Astrocyte (in vitro differentiated cells and primary cell): ENCODE measurements around the gene CAPRIN2. TPM values are rescaled to one million over a fixed set of nuclear protein-coding genes. Genes with fewer than 3 reads are reported as not detected.

Source experiments
- DNase-seq: peaks from one replicate; pipeline ENCODE4 v3.0.0-alpha.2; 2010; ENCODE audit warnings: low read depth
- FAIRE-seq: peaks from 2 replicates; lab custom pipeline; 2011; peaks lifted over from hg19 to GRCh38; lab: Jason Lieb, UNC
- H2AFZ ChIP-seq: 2 replicates; pipeline ENCODE4 v1.6.0; 2012; ENCODE audit warnings: low read depth, low read length, inconsistent platforms
- H3K27ac ChIP-seq: 2 replicates; pipeline ENCODE4 v1.5.1; 2011; ENCODE audit warnings: low read depth, low read length, inconsistent platforms
- H3K27me3 ChIP-seq: 2 replicates; pipeline ENCODE4 v1.6.0; 2011; ENCODE audit warnings: low read length, inconsistent platforms; ENCODE audit not compliant: insufficient read depth
- H3K36me3 ChIP-seq: 2 replicates; pipeline ENCODE4 v1.5.1; 2011; ENCODE audit warnings: low read length, inconsistent platforms; ENCODE audit not compliant: insufficient read depth
- H3K4me1 ChIP-seq: 2 replicates; pipeline ENCODE4 v1.5.1; 2011; ENCODE audit warnings: low read length, inconsistent platforms; ENCODE audit not compliant: insufficient read depth
- H3K4me2 ChIP-seq: 2 replicates; pipeline ENCODE4 v1.6.0; 2012; ENCODE audit warnings: low read length, inconsistent platforms
- H3K4me3 ChIP-seq: 2 replicates; pipeline ENCODE4 v1.5.1; 2011; ENCODE audit warnings: low read depth, mild to moderate bottlenecking, low read length, inconsistent platforms; ENCODE audit not compliant: insufficient read depth
- H3K79me2 ChIP-seq: 2 replicates; pipeline ENCODE4 v1.6.0; 2012; ENCODE audit warnings: mild to moderate bottlenecking, low read length, inconsistent platforms; ENCODE audit not compliant: insufficient read depth
- H3K9ac ChIP-seq: 2 replicates; pipeline ENCODE4 v1.6.0; 2012; ENCODE audit warnings: mild to moderate bottlenecking, low read length, inconsistent platforms
- H3K9me3 ChIP-seq: 2 replicates; pipeline ENCODE4 v1.5.1; 2012; ENCODE audit warnings: low read depth, mild to moderate bottlenecking, low read length, inconsistent platforms; ENCODE audit not compliant: insufficient read depth
- H4K20me1 ChIP-seq: 2 replicates; pipeline ENCODE4 v1.6.0; 2012; ENCODE audit warnings: low read length, inconsistent platforms; ENCODE audit not compliant: insufficient read depth
- H3K27ac Mint-ChIP-seq: one replicate; pipeline ENCODE4 v1.8.0; 2021; ENCODE audit warnings: mild to moderate bottlenecking, mixed read lengths; ENCODE audit not compliant: unreplicated experiment
- H3K27me3 Mint-ChIP-seq: one replicate; pipeline ENCODE4 v1.8.0; 2021; ENCODE audit warnings: low read depth, mixed read lengths; ENCODE audit not compliant: unreplicated experiment
- H3K36me3 Mint-ChIP-seq: one replicate; pipeline ENCODE4 v1.8.0; 2021; ENCODE audit warnings: low read depth, mixed read lengths; ENCODE audit not compliant: unreplicated experiment
- H3K4me1 Mint-ChIP-seq: one replicate; pipeline ENCODE4 v1.8.0; 2021; ENCODE audit warnings: low read depth, mixed read lengths; ENCODE audit not compliant: unreplicated experiment
- H3K4me3 Mint-ChIP-seq: one replicate; pipeline ENCODE4 v1.8.0; 2021; ENCODE audit warnings: mild to moderate bottlenecking, moderate library complexity, mixed read lengths; ENCODE audit not compliant: unreplicated experiment
- H3K9me3 Mint-ChIP-seq: one replicate; pipeline ENCODE4 v1.8.0; 2021; ENCODE audit warnings: mild to moderate bottlenecking, mixed read lengths; ENCODE audit not compliant: unreplicated experiment
- EZH2 ChIP-seq: IDR thresholded peaks from 2 replicates; pipeline ENCODE4 v1.6.1; 2012; ENCODE audit warnings: mild to moderate bottlenecking, low read length, inconsistent platforms; ENCODE audit not compliant: insufficient read depth
- total RNA-seq: library from RNA; stranded (reverse); gene quantifications from 2 replicates; pipeline ENCODE4 v1.2.1, GENCODE V29; 2021
- TF ChIP-seq, protein P1 (sequence below): IDR thresholded peaks from 2 replicates; pipeline ENCODE4 v1.5.1; 2011; ENCODE audit warnings: low read depth, mild to moderate bottlenecking, inconsistent platforms, low read length, moderate library complexity; ENCODE audit not compliant: insufficient read depth

CAPRIN2 gene
- total RNA-seq, 1 donor from 2014 or later, result 23.1 TPM

DNA sequence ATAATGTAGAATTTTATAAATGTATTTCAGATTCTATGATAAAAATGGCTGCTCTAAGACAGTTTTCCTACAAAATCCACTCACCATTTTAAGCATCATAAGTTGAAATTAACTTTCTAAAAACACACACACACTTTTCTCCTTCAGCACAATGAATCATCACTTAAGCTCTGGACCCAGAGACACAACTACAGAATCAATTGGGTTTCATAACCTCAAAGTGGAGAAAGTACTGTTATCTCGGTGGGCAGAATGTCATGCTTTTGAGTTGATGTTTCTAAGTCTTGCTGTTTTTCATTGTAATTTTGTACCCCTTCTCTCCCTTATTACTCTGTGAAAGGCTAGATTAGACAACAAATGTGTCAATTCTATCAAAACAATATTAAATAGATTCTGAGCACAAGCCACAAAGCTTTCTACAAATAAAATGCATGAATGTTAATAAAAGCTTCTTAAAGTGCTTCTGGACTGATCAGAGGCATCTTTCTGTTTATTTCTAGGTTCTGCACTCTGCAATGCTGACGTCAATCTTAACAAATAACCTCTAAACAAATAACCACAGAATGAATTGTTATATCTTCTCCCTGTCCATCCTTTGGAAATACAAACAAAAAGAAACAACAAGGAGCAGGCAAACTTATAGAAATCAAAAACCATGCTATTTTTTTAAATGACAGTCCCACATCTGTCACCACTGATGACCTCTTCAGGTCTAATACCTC is 67.3 kb downstream of the CAPRIN2 start:
- DNase-seq, result peak; percentile 39

DNA sequence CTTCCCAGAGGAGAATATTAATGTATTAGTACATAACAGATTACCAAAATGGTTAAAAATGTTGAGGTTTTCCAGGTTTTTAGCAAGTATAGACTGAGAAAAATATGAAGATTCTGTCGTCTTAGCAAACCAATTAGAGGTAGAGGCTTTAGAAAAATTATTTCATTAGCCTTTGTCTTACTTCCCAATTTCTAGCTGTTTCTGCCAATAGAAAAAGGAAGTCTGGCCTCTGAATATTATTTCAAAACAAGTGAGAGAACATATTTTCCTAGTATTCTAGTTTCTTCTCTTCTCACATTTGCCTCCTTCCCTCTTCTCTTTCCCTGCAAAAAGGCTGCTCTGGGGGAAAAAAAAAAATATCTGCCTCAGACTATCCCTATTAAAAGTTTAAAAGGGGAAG is 75.5 kb downstream of the CAPRIN2 start:
- no peak for FAIRE-seq
- H3K36me3 Mint-ChIP-seq, result peaks cover 2% of the 10 kb centered on the region
- H3K27me3 ChIP-seq, result no peaks in the 10 kb centered on the region

More for the DNA sequence above, 67.3 kb downstream of the CAPRIN2 start:
- Mint-ChIP-seq H3K27ac (no peak overlapping the region), H3K4me3 (no peak overlapping the region), H3K36me3 (no peaks in the 10 kb centered on the region), H3K27me3 (no peaks in the 10 kb centered on the region), H3K4me1 (peaks cover 11% of the 10 kb centered on the region), H3K9me3 (no peaks in the 10 kb centered on the region)
- no peak overlapping the region for H2AFZ ChIP-seq
- TF ChIP-seq EZH2, result no peak
- TF ChIP-seq, protein P1, sequence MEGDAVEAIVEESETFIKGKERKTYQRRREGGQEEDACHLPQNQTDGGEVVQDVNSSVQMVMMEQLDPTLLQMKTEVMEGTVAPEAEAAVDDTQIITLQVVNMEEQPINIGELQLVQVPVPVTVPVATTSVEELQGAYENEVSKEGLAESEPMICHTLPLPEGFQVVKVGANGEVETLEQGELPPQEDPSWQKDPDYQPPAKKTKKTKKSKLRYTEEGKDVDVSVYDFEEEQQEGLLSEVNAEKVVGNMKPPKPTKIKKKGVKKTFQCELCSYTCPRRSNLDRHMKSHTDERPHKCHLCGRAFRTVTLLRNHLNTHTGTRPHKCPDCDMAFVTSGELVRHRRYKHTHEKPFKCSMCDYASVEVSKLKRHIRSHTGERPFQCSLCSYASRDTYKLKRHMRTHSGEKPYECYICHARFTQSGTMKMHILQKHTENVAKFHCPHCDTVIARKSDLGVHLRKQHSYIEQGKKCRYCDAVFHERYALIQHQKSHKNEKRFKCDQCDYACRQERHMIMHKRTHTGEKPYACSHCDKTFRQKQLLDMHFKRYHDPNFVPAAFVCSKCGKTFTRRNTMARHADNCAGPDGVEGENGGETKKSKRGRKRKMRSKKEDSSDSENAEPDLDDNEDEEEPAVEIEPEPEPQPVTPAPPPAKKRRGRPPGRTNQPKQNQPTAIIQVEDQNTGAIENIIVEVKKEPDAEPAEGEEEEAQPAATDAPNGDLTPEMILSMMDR, result no peak
- H3K79me2 ChIP-seq, result peaks cover 29% of the 10 kb centered on the region
- H3K36me3 ChIP-seq, result no peaks in the 10 kb centered on the region
- H3K9ac ChIP-seq, result no peak overlapping the region
- no peak overlapping the region for H3K27ac ChIP-seq
- no peak overlapping the region for H3K4me2 ChIP-seq
- H3K4me3 ChIP-seq, result no peak overlapping the region
- H3K9me3 ChIP-seq, result no peaks in the 10 kb centered on the region
- H3K27me3 ChIP-seq, result no peaks in the 10 kb centered on the region
- H4K20me1 ChIP-seq, result peaks cover 8% of the 10 kb centered on the region
- FAIRE-seq, result no peak
- H3K4me1 ChIP-seq, result peaks cover 5% of the 10 kb centered on the region

More for the DNA sequence above, 75.5 kb downstream of the CAPRIN2 start:
- Histone ChIP-seq H3K4me3 (no peak overlapping the region), H3K4me1 (no peaks in the 10 kb centered on the region), H3K9me3 (no peaks in the 10 kb centered on the region), H3K9ac (no peak overlapping the region), H2AFZ (no peak overlapping the region), H3K4me2 (no peak overlapping the region), H3K79me2 (no peaks in the 10 kb centered on the region), H4K20me1 (no peaks in the 10 kb centered on the region), H3K36me3 (peaks cover 17% of the 10 kb centered on the region), H3K27ac (no peak overlapping the region)
- Mint-ChIP-seq H3K4me1 (no peaks in the 10 kb centered on the region), H3K27me3 (no peaks in the 10 kb centered on the region), H3K4me3 (no peak overlapping the region), H3K9me3 (no peaks in the 10 kb centered on the region), H3K27ac (no peak overlapping the region)
- DNase-seq, result no peak
- TF ChIP-seq, protein P1, result no peak
- TF ChIP-seq EZH2, result no peak
